ENCODE results near the gene LRRFIP1.
"Not testable (repeated sequence)": the region's sequence is repeated elsewhere in the genome, so short reads cannot be mapped to it uniquely, and the experiment has no call there.

Gene LRRFIP1

DNA sequence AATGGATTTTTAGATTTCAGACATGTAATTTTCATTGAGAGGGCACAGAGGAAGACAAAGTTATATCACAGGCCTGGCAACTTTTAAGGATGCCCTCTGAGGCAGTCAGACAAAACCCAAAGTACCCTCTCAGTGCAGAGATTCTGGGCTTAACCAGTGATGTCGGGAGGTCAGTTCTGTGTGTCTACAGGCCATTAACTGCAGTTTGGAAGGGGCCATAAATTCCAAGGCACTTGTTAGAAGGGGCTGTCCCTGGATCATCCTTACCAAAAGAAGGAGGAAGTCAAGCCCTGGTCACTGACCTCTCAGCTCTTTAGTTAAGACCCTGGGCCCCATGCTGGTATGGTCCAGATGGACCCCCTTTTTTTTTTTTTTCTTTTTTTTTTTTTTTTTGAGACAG lies 60.7 kb downstream of the LRRFIP1 start:
- in situ Hi-C loops (cut with MboI; ENCODE audit: low sequenced_read_pairs, unreplicated experiment), result no loop called here
- DNase-seq (ENCODE audit: low spot score), result no peak
- TF ChIP-seq, protein P1, sequence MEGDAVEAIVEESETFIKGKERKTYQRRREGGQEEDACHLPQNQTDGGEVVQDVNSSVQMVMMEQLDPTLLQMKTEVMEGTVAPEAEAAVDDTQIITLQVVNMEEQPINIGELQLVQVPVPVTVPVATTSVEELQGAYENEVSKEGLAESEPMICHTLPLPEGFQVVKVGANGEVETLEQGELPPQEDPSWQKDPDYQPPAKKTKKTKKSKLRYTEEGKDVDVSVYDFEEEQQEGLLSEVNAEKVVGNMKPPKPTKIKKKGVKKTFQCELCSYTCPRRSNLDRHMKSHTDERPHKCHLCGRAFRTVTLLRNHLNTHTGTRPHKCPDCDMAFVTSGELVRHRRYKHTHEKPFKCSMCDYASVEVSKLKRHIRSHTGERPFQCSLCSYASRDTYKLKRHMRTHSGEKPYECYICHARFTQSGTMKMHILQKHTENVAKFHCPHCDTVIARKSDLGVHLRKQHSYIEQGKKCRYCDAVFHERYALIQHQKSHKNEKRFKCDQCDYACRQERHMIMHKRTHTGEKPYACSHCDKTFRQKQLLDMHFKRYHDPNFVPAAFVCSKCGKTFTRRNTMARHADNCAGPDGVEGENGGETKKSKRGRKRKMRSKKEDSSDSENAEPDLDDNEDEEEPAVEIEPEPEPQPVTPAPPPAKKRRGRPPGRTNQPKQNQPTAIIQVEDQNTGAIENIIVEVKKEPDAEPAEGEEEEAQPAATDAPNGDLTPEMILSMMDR (IDR thresholded peaks at IDR 0.05; ENCODE audit: borderline replicate concordance, control extremely low read depth, extremely low read depth, insufficient read depth, missing control alignments), result no peak

DNA sequence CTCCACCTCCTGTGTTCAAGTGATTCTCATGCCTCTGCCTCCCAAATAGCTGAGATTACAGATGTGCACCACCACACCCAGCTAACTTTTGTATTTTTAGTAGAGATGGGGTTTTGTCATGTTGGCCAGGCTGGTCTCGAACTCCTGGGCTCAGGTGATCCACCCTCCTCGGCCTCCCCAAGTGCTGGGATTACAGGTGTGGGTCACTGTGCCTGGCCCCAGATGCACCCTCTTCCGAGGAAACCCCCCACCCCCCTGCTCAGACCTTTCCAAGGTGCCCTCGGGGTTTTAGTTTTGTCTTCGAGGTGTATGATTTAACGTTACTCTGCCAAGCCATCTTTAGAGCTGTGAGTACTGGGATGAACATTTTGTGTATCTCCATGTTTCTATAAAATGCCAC lies 61.2 kb downstream of the LRRFIP1 start:
- in situ Hi-C loops (cut with MboI; ENCODE audit: low sequenced_read_pairs, unreplicated experiment); DNase-seq (ENCODE audit: low spot score): not testable (repeated sequence)

DNA sequence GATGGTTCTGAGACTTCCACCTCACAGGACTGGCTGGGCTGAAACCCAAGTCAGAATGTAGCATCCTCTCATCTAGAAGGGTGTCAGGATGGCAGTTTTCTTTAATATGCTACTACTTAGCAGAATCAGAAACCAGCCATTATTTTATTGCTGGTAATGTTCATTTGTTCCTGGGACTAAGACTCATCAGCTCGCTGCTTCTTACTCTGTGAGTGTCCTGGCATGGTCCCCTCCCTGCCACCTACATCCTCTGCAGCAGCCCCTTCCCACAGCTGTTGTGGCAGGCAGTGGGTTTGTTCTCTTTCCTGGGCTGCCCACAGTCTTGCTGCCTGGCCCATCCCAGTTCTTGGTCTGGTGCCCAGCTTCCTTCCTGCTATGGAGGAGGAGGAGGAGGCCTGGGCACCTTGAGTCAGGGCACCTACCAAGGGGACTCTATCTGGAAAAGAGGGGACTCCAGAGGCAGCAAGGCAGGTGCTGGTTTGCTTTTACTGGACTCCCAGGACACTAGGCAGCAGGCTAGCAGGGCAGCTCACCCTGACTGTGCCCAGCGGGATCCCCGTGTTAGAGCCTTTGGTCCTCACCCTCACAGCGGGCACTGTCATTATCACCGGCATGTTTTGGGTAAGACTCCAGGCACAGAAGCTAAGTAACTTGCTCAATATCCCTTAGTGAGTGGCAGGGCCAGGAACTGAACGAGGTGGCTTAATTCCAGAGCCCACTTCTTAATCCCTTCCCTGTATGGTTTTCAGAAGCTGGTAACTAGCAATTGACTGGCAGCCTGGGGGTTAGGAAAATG lies 62.1 kb downstream of the LRRFIP1 start:
- TF ChIP-seq, protein P1 (IDR thresholded peaks at IDR 0.05; ENCODE audit: borderline replicate concordance, control extremely low read depth, extremely low read depth, insufficient read depth, missing control alignments), result no peak
- no peak for DNase-seq (ENCODE audit: low spot score)
- in situ Hi-C loops (cut with MboI; ENCODE audit: low sequenced_read_pairs, unreplicated experiment), result no loop called here

DNA sequence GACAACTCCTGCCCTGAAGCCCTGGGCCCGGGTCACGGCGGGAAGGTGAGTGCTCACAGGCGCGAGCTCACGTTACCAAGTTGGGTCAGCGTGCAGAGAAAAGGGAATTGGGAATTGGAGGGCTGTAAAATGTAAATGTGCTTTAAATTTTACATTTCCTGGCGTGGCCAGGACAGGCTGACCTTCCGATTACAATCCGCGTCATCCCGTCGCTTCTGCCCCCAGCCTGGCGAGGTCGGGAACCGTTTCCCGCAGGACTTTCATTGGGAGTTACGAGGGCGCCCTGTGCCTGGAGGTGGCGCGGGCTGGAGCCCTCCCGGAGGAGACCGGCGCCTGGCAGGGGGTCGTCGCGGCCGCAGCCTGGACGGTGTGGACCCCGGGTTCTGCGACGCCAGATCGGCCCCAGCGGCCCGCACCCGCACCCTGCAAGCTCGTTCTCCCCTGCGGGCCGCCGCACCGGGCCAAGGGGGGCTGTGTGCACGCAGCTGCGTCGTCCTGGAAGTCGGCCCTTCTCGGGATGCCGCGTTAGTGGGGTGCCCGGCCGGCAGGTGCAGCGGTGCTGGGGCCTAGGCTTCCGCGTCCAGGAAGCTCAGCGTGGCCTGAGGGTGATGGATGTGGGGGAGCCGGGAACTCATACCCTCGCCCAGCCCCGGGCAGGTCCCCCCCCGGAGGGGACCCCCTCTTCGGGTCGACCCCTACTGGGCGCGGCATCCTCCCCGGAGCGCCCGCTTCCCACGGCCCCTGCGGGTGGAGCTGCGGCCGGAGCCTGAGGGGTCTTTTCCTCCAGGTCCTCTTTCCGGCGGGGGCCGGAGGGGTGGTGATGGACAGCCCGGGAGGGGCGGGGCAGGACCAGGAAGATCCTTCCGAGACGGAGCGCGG lies 63.9 kb downstream of the LRRFIP1 start:
- TF ChIP-seq, protein P1 (IDR thresholded peaks at IDR 0.05; ENCODE audit: borderline replicate concordance, control extremely low read depth, extremely low read depth, insufficient read depth, missing control alignments), result no peak
- in situ Hi-C loops (cut with MboI; ENCODE audit: low sequenced_read_pairs, unreplicated experiment), result no loop called here
- DNase-seq (ENCODE audit: low spot score), result peak; percentile 49

DNA sequence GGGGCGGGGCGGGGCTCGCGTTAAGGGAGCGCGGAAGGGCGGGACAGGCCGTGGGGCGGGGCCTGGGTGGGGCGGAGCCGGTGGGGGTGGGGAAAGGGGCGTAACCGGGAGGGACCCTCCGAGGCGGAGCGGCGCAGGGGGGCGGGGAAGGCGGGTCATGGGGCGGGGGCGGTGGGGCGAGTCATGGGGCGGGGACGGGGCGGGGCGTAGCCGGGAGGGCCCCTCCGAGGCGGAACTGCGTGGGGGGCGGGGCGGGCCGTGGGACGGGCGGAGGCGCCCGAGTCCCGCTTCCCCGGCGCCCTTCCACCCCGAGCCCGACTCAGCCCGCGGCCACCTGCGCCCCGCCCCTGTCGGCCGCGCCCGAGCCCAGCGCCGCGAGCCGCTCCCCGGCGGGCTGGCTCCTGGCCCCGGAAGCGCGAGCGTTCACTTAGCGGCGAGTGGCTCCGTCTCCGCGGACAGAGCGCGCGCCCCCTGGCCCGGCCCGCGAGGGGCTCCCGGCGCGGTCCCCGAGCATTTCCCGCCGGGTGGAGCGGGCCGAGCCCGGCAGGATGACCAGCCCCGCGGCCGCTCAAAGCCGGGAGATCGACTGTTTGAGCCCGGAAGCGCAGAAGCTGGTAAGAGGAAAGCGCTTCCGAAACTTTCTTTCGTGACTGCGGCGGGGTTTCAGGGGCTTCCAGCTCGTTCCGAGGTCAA lies 64.7 kb downstream of the LRRFIP1 start:
- in situ Hi-C loops (cut with MboI; ENCODE audit: low sequenced_read_pairs, unreplicated experiment), result no loop called here
- peak; percentile 97 for DNase-seq (ENCODE audit: low spot score)
- TF ChIP-seq, protein P1 (IDR thresholded peaks at IDR 0.05; ENCODE audit: borderline replicate concordance, control extremely low read depth, extremely low read depth, insufficient read depth, missing control alignments), result no peak

DNA sequence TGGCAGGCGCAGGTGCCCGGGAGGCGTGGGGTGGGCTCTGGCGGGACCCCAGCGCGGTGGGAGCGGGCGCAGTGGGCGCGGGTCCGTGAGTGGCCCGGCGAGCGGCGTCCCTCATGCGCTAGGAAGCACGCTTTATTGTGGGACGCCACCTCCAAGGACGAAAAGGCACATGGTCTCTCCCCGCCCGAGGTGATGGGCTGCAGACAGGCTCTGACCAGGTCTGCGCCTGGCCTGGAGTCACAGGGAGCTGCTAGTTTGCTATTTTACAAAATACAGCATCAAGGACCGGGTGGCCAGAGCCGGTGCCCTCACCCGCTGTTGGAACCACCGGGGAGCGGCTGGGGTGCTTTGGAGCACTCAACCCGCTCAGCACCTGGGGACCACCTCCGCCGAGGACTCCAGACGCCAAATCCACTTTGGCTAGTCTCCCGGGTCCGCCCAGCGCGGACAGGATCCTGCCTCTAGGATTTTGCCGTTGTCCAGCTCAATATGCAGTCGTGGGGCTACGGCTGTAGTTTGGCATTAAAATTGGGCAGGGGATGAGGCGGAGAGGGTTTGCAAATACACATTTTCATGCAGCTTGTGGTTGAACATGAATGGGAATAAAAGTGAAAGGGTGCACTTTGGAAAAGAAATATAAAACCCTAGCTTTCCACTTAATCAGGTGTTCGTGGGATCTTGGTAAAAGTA lies 65.4 kb downstream of the LRRFIP1 start:
- TF ChIP-seq, protein P1 (IDR thresholded peaks at IDR 0.05; ENCODE audit: borderline replicate concordance, control extremely low read depth, extremely low read depth, insufficient read depth, missing control alignments), result no peak
- DNase-seq (ENCODE audit: low spot score), result no peak
- in situ Hi-C loops (cut with MboI; ENCODE audit: low sequenced_read_pairs, unreplicated experiment), result no loop called here
